Psoas muscle (tissue), 8 donors: ENCODE data around the gene WDR43. TPM values are rescaled to one million over a fixed set of nuclear protein-coding genes. Genes with fewer than 3 reads are reported as not detected.

ENCODE experiments used
- ATAC-seq, 4 donors: fragments of 200-7000 bp; cut with Tn5 transposase; one replicate each; pipeline ENCODE4 v1.9.1; 2020; ENCODE audit warnings: moderate library complexity in 3 of 4, mild to moderate bottlenecking in 2 of 4
- DNase-seq, 2 donors: peaks; one replicate each; pipeline ENCODE4 v3.0.0-alpha.2; 2020
- H3K27ac ChIP-seq: fragments of 200-600 bp; one replicate; pipeline ENCODE4 v1.8.0; 2022
- H3K27me3 ChIP-seq, 3 donors: fragments of 200-600 bp in 1 of 3; one replicate each; pipeline versions ENCODE4 v1.6.1 to v1.8.0; 2013 to 2022; ENCODE audit warnings: low read length in 2 of 3, mild to moderate bottlenecking in 2 of 3, moderate library complexity in 1 of 3; ENCODE audit not compliant: insufficient read depth in 3 of 3
- H3K36me3 ChIP-seq, 2 donors: fragments of 200-600 bp in 1 of 2; one replicate each; pipeline versions ENCODE4 v1.6.1 to v1.8.0; 2013 to 2022; ENCODE audit warnings: low read depth in 1 of 2, mild to moderate bottlenecking in 1 of 2, moderate library complexity in 1 of 2; ENCODE audit not compliant: insufficient read depth in 1 of 2
- H3K4me1 ChIP-seq: fragments of 200-600 bp; one replicate; pipeline ENCODE4 v1.8.0; 2022
- H3K4me3 ChIP-seq: fragments of 200-600 bp; one replicate; pipeline ENCODE4 v1.8.0; 2022; ENCODE audit warnings: mild to moderate bottlenecking
- H3K9me3 ChIP-seq: fragments of 200-600 bp; one replicate; pipeline ENCODE4 v1.8.0; 2022
- CTCF ChIP-seq: fragments of 200-600 bp; IDR thresholded peaks from one replicate; pipeline ENCODE4 v1.8.0; 2022; ENCODE audit warnings: antibody characterized with exemption
- WGBS, 3 donors: extraction: QIAGEN DNeasy Blood & Tissue Kit; methylation state at CpG; one replicate each; pipeline versions ENCODE4 v1.1.6 to v1.1.7; 2013; 5-methylcytosine and 5-hydroxymethylcytosine counted together
- intact Hi-C, 2 donors: fragments of 100-400 bp; cut with DNase I; formaldehyde crosslinking; loops; one replicate each; pipeline versions ENCODE4 v1.11.0 to v1.14.2; 2022
- polyA plus RNA-seq, 3 donors: library from polyadenylated mRNA; stranded (reverse); fragments of 200-250 nt; gene quantifications; one replicate each; pipeline ENCODE4 v1.2.3, GENCODE V29; 2013
- total RNA-seq, 4 donors: library from RNA; stranded (reverse); fragmentation: NEBNext Ultra II Directional in 2 of 4; extraction: Animal tissue kit (Norgen Biotek cat#: 25700) in 2 of 4; gene quantifications; one replicate each; pipeline versions ENCODE4 v1.2.1 to v1.2.4, GENCODE V29; 2021 to 2023
- donor health status: healthy with polysubstance abuse.
- donor health status: DM: no; HTN: no; CAD: no; lungs with moderate emphysema.
- donor health status: Bipolar disorder and iron deficiency.
- donor health status: healthy.
- donor health status: DM: yes; HTN: yes; CAD: no.
- donor health status: DM: no; HTN: no; CAD: no.
- donor health status: DM: no; HTN: no; CAD: no.
- donor health status: DM: yes; HTN: yes; CAD: no.

Gene WDR43
- total and polyA plus RNA-seq, 7 donors, result 25.5 to 89.5 (median 54.4) TPM

DNA sequence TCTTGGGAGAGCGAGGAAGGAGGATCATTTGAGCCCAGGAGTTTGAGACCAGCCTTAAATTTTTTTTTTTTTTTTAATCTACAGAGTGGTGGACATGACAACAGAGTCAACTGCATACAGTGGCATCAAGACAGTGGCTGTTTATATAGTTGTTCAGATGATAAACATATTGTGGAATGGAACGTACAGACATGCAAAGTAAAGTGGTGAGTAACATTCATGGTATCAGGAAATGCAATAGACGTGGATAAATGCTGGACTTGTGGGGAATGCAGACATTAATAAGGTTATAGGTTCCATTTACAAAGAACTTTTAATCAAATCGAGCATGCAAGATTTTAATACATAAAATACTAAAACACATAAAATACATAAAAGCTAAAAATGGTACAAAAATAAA is 11.9 kb downstream of the WDR43 start:
- Histone ChIP-seq H3K27me3 (no peaks in the 10 kb centered on the region), H3K36me3 (peaks cover 17 to 86% of the 10 kb centered on the region in 2 donors), H3K9me3 (no peaks in the 10 kb centered on the region), H3K4me1 (no peaks in the 10 kb centered on the region), H3K4me3 (no peak overlapping the region), H3K27ac (no peak overlapping the region)
- no peak for ATAC-seq
- TF ChIP-seq CTCF, result no peak
- DNase-seq, result no peak
- 92 to 96% (median 93%) methylated on average over 4 of the region's 4 CpGs for WGBS, 3 donors
- intact Hi-C loops, result no loop called here

- no peaks in the 10 kb centered on the region for H3K4me1 ChIP-seq
- H3K36me3 ChIP-seq, result peaks cover 17 to 87% of the 10 kb centered on the region in 2 donors
- no peaks in the 10 kb centered on the region for H3K27me3 ChIP-seq
- H3K9me3 ChIP-seq, result no peaks in the 10 kb centered on the region
- H3K4me3 ChIP-seq, result no peak overlapping the region
- intact Hi-C loops, result no loop called here
- ATAC-seq (no peak), DNase-seq (no peak)
- TF ChIP-seq CTCF, result no peak
- no peak overlapping the region for H3K27ac ChIP-seq
- 98% methylated on average over 2 of the region's 2 CpGs for WGBS, 3 donors
These were observed 12.4 kb downstream of the WDR43 start for GRCh38 chr2:28906821-28907220.

DNA sequence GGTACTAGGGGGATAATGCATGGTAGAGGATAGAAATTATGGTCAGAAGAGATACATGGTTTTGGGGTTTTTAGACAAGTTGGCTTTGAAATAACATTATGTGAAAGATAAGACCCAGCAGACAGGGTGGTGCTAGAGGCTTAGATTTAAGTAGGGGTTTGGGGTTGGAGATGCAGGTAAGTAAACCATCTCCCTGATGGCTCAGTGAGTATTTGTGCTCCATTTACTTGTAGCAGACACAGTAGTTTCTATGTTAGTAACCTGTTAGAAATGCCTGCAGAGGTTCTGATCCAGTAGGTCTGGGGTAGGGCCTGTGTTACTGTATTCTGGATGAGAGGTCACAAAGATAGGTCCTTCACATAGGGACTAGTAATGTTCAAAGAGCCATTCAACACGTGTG is 13.7 kb downstream of the WDR43 start:
- 0 to 75% (median 45%) methylated on average over 1 of the region's 1 CpG for WGBS, 3 donors
- Histone ChIP-seq H3K4me1 (no peaks in the 10 kb centered on the region), H3K27ac (no peak overlapping the region), H3K9me3 (no peaks in the 10 kb centered on the region), H3K36me3 (peaks cover 14 to 87% of the 10 kb centered on the region in 2 donors), H3K4me3 (no peak overlapping the region), H3K27me3 (no peaks in the 10 kb centered on the region)
- DNase-seq (no peak), ATAC-seq (no peak)
- intact Hi-C loops, result no loop called here
- no peak for TF ChIP-seq CTCF

- Histone ChIP-seq H3K9me3 (no peaks in the 10 kb centered on the region), H3K27me3 (no peaks in the 10 kb centered on the region), H3K4me1 (no peaks in the 10 kb centered on the region), H3K4me3 (no peak overlapping the region), H3K27ac (no peak overlapping the region), H3K36me3 (peaks cover 10 to 90% of the 10 kb centered on the region in 2 donors)
- ATAC-seq, result no peak
- intact Hi-C loops, result no loop called here
- no peak for DNase-seq
- 86 to 90% (median 87%) methylated on average over 6 of the region's 6 CpGs for WGBS, 3 donors
- no peak for TF ChIP-seq CTCF
These were observed 15.3 kb downstream of the WDR43 start for GRCh38 chr2:28909655-28910353.

- Histone ChIP-seq H3K27ac (no peak overlapping the region), H3K4me3 (no peak overlapping the region), H3K9me3 (no peaks in the 10 kb centered on the region), H3K36me3 (peaks cover 5 to 80% of the 10 kb centered on the region in 2 donors), H3K27me3 (no peaks in the 10 kb centered on the region), H3K4me1 (no peaks in the 10 kb centered on the region)
- no peak for TF ChIP-seq CTCF
- ATAC-seq, result no peak
- intact Hi-C loops, result no loop called here
- DNase-seq, result no peak
- 79 to 94% (median 87%) methylated on average over 1 of the region's 1 CpG for WGBS, 3 donors
These were observed 21.5 kb downstream of the WDR43 start for GRCh38 chr2:28915939-28916338.
